Measurements from ENCODE around the gene PROKR1.

DNA sequence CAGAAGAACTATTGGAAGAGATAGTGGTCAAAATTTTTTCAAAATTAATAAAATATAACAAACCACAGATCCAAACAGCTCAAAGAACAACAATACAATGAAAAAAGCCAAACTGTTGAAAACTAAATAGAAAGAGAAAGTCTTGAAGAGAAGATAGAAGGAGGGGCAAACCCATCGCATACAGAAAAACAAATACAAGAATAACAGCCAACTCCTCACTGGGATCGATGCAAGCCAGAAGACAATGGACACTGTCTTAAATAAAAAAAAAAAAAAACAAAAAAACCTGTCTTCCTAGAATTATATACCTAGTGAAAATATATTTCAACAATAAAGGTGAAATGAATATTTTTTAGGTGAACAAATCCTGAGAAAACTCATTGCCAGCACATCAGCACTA is 57.2 kb downstream of the PROKR1 start:
- TF ChIP-seq SP1 (IDR thresholded peaks at IDR 0.05) (no peak), LEF1 (IDR thresholded peaks at IDR 0.05; ENCODE audit: borderline replicate concordance) (no peak)

All from HEK293T (cell line).